ENCODE measurements around the gene ROMO1. TPM values are rescaled to one million over a fixed set of nuclear protein-coding genes. Genes with fewer than 3 reads are reported as not detected.
A peak's percentile ranks its signal among the peaks of the same experiment; 100 is the strongest.
"Not testable (repeated sequence)": the region's sequence is repeated elsewhere in the genome, so short reads cannot be mapped to it uniquely, and the experiment has no call there.

ROMO1 gene
- total RNA-seq, 1 donor from 2014 or later = 105 TPM

- H3K9me3 Mint-ChIP-seq = no peaks in the 10 kb centered on the region
- no peak overlapping the region for H3K4me3 Mint-ChIP-seq
- peaks cover 39% of the 10 kb centered on the region for H3K36me3 Mint-ChIP-seq
- no peak for DNase-seq (ENCODE audit: low spot score in 2 of 2, unreplicated experiment in 2 of 2)
- peaks cover 2% of the 10 kb centered on the region for H3K4me1 Mint-ChIP-seq
- no peak for TF ChIP-seq CTCF (IDR thresholded peaks at IDR 0.05; ENCODE audit: unreplicated experiment)
- peak overlapping the region; percentile 53 for H3K27ac Mint-ChIP-seq
- no peaks in the 10 kb centered on the region for H3K27me3 Mint-ChIP-seq (ENCODE audit: low read depth)
Observed at GRCh38 chr20:35710884-35711587, 11.8 kb downstream of the ROMO1 start.

- Mint-ChIP-seq H3K36me3 (peaks cover 40% of the 10 kb centered on the region), H3K4me1 (peaks cover 2% of the 10 kb centered on the region)
Observed at GRCh38 chr20:35711588-35712209, 12.5 kb downstream of the ROMO1 start.

GRCh38 chr20:35713120-35713519, 13.9 kb downstream of the ROMO1 start:
- H3K9me3 Mint-ChIP-seq = not testable (repeated sequence)

More at GRCh38 chr20:35711588-35712209, 12.5 kb downstream of the ROMO1 start:
- no peak for TF ChIP-seq CTCF (IDR thresholded peaks at IDR 0.05; ENCODE audit: unreplicated experiment)
- Mint-ChIP-seq H3K27ac (peak overlapping the region; percentile 53), H3K4me3 (no peak overlapping the region), H3K27me3 (ENCODE audit: low read depth) (no peaks in the 10 kb centered on the region), H3K9me3 (no peaks in the 10 kb centered on the region)
- no peak for DNase-seq (ENCODE audit: low spot score in 2 of 2, unreplicated experiment in 2 of 2)

GRCh38 chr20:35714127-35714526, 14.9 kb downstream of the ROMO1 start:
- Mint-ChIP-seq H3K27ac (no peak overlapping the region), H3K4me1 (peaks cover under 1% of the 10 kb centered on the region), H3K4me3 (no peak overlapping the region), H3K9me3 (no peaks in the 10 kb centered on the region), H3K27me3 (ENCODE audit: low read depth) (no peaks in the 10 kb centered on the region), H3K36me3 (peaks cover 44% of the 10 kb centered on the region)
- TF ChIP-seq CTCF (IDR thresholded peaks at IDR 0.05; ENCODE audit: unreplicated experiment) = no peak
- DNase-seq (ENCODE audit: low spot score in 2 of 2, unreplicated experiment in 2 of 2) = no peak

More at GRCh38 chr20:35713120-35713519, 13.9 kb downstream of the ROMO1 start:
- not testable (repeated sequence) for H3K27ac Mint-ChIP-seq; H3K27me3 Mint-ChIP-seq (ENCODE audit: low read depth); DNase-seq (ENCODE audit: low spot score in 2 of 2, unreplicated experiment in 2 of 2); H3K4me1 Mint-ChIP-seq; H3K4me3 Mint-ChIP-seq
- peaks cover 43% of the 10 kb centered on the region for H3K36me3 Mint-ChIP-seq

GRCh38 chr20:35715652-35716051, 16.4 kb downstream of the ROMO1 start:
- no peak overlapping the region for H3K4me3 Mint-ChIP-seq
- H3K27ac Mint-ChIP-seq = no peak overlapping the region
- no peaks in the 10 kb centered on the region for H3K9me3 Mint-ChIP-seq
- H3K4me1 Mint-ChIP-seq = no peaks in the 10 kb centered on the region
- TF ChIP-seq CTCF (IDR thresholded peaks at IDR 0.05; ENCODE audit: unreplicated experiment) = no peak
- no peak for DNase-seq (ENCODE audit: low spot score in 2 of 2, unreplicated experiment in 2 of 2)
- H3K27me3 Mint-ChIP-seq (ENCODE audit: low read depth) = no peaks in the 10 kb centered on the region
- H3K36me3 Mint-ChIP-seq = peaks cover 51% of the 10 kb centered on the region

- DNase-seq (ENCODE audit: low spot score in 2 of 2, unreplicated experiment in 2 of 2) = no peak
- TF ChIP-seq CTCF (IDR thresholded peaks at IDR 0.05; ENCODE audit: unreplicated experiment) = no peak
- Mint-ChIP-seq H3K27me3 (ENCODE audit: low read depth) (no peaks in the 10 kb centered on the region), H3K36me3 (peaks cover 47% of the 10 kb centered on the region), H3K4me3 (no peak overlapping the region), H3K27ac (no peak overlapping the region), H3K9me3 (no peaks in the 10 kb centered on the region), H3K4me1 (no peaks in the 10 kb centered on the region)
Observed at GRCh38 chr20:35716330-35716729, 17.1 kb downstream of the ROMO1 start.

- not testable (repeated sequence) for H3K27me3 Mint-ChIP-seq (ENCODE audit: low read depth); DNase-seq (ENCODE audit: low spot score in 2 of 2, unreplicated experiment in 2 of 2); H3K9me3 Mint-ChIP-seq; H3K4me3 Mint-ChIP-seq; H3K4me1 Mint-ChIP-seq
- Mint-ChIP-seq H3K36me3 (peaks cover 45% of the 10 kb centered on the region), H3K27ac (peak overlapping the region; percentile 61)
Observed at GRCh38 chr20:35718321-35718720, 19.1 kb downstream of the ROMO1 start.
